HUDEP-2 (cell line): ENCODE results near the gene CBFA2T2.
"Not testable (repeated sequence)": the region's sequence is repeated elsewhere in the genome, so short reads cannot be mapped to it uniquely, and the experiment has no call there.

Source experiments
- DNase-seq, 76 experiments: peaks; one replicate each; lab custom pipeline; 2025; ENCODE audit not compliant: unreplicated experiment in 76 of 76; lab: John Stamatoyannopoulos, UW

The CBFA2T2 gene

DNA sequence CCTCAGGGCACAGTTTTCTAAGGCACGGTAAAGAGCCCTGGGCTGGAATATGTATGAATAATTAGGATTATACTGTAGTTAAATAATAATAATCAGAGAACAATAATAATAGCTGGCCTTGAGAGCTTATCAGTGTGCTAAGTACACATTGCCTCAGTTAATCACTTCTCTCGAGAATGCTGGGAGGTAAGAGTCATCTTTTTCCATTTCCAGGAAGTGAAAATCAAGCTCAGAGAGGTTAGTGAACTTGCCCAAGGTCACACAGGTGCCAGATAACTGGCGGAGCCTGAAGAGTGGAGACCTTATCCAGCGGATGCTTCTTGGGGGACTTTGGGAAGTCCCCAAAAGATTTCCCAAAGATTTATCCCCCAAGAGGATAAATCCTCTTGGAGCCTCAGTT is 19.4 kb upstream of the CBFA2T2 start:
- DNase-seq = no peak

DNA sequence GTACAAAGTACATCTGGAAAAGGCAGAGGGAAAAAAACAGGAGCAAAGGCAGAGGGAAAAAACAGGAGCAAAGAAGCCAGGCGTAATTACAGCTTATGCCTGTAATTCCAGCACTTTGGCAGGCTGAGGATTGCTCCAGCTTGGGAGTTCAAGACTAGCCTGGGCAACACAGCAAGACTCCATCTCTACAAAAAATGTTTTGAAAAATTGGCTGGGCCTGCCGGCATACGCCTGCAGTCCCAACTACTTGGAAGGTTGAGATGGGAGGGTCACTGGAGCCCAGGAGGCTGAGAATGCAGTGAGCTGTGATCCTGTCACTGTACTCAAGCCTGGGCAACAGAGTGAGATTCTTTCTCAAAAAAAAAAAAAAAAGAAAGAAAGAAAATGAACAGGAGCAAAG is 19.0 kb upstream of the CBFA2T2 start:
- DNase-seq = no peak

DNA sequence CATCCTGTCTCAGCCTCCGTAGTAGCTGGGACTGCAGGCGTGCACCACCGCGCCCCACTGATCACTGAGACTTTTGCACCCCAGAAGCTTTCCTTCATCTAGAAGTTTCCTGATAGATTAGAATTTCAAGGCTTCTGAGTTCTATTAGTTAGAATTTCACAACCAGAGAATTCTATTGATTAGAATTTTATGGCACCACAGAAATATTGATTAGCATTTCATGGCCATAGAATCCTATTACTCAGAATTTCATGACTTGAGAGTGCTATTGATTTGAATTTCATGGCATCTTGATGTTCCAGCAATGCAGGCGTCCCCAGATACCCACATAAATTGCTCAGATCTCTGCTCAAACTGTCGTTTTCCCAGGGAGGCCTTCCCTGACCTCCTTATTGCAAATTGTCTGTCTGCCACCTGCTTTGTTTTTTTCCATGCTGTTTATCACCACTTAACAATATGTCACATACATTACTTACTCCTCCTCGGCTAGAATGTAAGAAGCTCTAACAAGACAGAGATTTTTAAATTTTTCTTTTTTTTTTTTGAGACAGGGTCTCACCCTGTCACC is 16.9 kb upstream of the CBFA2T2 start:
- DNase-seq = no peak

DNA sequence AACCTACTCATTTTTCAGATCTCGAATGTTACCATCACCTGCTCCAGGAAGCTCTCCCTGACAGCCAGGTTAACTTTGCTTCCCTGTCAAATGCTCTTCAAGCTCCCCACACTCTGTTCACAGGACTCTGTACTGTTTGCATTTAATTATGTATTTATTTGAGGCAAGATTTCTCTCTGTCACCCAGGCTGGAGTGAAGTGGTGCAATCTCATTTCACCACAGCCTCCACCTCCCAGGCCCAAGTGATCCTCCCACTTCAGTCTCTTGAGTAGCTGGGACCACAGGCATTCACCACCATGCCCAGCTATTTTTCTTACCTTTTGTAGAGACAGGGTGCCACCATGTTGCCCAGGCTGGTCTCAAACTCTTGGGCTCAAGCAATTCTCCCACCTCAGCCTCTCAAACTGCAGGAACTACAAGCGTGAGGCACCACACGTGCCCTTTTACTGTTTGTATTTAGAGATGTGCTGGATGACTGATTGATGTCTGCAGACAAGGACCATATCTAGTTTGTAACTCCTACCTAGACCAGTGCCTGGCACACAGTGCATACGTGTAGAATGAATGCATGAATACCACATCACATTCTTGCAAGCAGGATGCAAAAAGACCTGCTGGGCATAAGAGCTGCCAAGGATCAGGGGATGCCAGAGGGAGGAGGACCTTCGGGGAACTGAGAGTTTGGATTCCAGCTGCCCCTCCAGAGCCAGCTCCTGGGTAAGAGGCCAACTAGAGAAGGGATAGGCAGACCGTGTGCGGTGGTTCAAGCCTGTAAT is 15.6 kb upstream of the CBFA2T2 start:
- DNase-seq = no peak

DNA sequence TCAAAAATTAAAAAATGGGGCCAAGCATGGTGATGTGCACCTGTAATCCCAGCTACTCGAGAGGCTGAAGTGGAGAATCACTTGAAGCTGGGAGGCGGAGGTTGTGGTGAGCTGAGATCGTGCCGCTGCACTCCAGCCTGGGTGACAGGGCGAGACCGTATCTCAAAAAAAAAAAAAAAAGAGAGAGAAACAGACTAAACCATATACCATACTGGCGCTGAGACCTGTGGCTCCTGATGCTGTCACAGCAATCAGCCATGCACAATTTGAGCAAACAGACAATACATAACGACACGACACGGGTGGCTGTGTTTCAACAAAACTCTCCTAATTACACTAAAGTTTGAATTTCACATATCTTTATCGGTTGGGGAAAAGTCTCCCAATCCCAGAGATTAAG is 14.9 kb upstream of the CBFA2T2 start:
- no peak for DNase-seq

DNA sequence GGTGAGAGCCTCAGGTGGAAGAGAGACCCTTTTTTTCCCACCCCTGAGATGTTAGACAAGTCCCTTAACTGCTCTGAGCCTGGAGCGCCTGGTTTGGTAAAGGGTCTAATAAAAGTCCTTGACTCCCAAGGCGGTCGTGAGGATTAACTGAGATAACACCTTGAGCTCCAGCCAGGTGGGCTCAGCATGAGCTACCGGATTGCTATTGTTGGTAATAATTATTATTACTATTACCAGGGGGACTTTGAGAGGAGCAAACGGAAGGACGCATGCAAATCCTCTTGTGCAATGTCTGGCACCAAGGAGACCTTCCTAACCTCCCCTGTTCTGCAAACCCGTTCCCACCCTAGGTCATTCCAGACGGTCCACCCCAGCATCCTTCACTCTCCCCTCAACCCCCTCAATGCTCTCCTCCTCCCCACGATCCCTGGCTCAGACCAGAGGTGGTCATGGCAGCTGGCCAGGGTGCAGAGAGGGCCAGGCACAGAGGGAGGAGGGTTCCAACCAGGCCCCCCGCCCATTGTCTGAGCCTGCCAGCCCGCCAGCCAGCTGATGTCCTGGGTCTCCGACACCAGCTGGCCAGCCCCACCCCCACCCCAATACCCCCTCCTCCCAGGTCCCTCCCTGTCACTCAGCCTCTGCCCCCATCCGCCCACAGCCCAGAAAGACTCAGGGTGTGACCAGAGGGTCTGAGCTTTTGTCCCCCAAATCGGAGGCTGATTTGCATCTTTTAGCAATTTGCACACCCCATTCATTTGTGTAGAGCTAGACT is 14.3 kb upstream of the CBFA2T2 start:
- no peak for DNase-seq

DNA sequence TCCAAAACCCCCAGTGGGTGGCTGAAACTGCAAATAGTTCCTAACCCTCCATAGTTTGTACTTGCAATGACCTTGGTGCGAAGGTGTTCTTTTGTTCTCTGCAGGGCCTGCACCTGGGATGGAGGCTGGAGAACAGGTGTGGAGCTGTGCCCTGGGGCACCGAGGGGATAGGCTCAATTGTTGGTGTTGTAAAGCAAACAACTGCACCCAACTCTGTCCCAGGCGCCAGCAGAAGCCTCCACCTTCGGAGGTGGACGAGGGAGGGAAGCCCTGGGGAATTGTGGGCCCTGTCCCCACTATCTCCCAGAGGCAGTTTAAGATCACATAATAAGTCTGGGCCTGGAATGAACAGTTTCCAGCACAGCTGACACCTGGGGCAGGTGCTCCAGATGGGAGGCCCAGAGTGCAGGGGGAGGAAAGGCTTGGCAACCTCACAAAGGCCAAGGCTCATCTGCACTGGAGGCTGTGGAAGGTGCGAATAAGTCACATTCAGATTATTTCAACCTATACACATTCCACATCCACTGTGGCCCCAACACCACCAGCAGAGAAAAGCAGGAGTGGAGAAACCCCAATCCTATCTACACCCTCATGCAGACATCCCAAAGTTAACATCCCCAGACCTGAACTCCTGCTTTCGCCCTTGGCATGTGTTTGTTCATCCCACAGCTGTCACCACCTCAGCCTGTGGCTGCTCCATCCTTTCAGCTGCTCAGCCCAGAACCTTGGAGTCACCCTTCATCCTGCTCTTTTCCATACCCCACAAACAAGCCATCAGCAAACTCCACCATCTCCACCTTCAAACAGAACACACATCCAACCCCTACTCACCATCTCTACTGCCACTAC is 12.3 kb upstream of the CBFA2T2 start:
- DNase-seq = no peak

DNA sequence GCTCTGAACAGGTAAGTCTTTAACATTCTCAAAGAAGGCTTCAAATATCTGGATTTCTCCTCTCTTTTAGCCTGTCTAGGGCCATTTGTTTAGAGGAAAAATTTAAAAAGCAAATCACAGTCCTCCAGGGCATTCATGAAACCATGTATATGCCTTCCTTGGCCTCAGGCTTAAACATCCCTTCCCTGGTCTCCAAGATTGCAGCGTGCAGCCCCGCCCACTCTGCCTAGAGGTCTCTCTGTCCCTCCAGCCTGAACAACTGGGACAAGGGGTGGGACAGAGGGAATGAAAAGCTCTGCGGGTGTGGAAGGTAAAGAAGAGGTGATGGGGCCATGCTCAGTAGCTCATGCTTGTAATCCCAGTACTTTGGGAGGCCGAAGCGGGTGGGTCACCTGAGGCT is 9.8 kb upstream of the CBFA2T2 start:
- no peak for DNase-seq

DNA sequence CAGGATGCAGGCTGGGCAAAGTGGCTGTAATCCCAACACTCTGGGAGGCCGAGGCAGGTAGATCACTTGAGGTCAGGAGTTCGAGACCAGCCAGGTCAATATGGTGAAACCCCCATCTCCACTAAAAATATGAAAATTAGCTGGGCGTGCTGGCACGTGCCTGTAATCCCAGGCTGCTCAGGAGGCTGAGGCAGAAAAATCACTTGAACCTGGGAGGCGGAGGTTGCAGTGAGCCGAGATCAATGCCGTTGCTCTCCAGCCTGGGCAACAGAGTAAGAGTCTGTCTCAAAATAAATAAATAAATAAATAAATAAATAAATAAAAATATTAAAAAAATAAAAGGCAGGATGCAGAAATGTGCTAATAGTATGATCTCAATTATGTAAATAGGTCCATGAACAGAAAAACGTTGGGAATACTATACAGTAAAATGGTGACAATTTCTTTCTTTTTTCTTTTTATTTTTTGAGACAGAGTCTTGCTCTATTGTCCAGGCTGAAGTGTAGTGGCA is 8.4 kb upstream of the CBFA2T2 start:
- DNase-seq = no peak

DNA sequence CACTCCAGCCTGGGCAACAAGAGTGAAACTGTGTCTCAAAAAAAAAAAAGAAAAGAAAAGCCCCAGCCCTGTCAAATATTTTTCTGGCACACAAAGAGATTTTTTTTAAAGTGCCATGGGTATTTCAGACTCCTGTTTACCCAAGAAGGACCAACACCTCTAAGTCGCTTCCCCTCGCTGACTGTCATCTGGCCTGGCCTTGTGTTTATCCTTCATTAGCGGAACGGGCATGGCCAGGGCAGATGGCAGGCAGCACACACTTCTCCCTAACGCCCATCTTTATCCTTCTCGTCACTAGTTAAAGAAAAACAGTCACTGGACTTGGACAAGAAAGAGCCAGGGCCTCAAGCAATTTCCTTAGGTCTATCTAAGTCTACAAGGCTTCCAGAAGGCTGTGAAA is 7.3 kb upstream of the CBFA2T2 start:
- DNase-seq = no peak

DNA sequence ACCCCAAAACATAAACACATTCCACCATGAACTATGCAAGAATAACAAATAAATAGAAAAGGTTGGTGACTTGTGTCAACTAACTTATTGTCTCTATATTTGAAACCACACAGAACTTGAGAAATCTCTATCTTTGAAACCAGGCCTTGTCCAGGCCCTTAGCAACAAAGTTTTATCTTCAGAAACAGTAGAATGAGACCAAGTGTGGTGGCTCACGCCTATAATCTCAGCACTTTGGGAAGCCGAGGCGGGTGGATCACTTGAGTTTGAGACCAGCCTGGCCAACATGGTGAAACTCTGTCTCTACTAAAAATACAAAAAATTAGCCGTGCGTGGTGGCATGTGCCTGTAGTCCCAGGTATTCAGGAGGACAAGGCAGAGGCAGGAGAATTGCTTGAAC is 6.7 kb upstream of the CBFA2T2 start:
- DNase-seq = peak in 8 of 76 experiments; percentile 1 to 17 (median 9)

DNA sequence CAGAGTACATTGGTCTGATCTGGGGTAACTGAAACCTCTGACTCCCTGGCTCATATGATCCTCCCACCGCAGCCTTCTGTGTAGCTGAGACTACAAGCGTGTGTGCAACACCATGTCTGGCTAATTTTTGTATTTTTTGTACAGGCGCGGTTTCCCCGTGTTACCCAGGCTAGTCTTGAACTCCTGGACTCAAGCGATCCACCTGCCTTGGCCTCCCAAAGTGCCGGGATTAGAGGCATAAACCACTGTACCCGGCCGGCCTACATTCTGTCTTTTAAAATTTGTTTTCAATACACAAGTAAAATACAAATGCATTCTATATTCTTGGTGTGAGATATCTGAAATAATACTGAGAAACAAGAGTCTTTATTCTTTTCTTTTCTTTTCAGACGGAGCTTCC is 1.7 kb upstream of the CBFA2T2 start:
- no peak for DNase-seq

DNA sequence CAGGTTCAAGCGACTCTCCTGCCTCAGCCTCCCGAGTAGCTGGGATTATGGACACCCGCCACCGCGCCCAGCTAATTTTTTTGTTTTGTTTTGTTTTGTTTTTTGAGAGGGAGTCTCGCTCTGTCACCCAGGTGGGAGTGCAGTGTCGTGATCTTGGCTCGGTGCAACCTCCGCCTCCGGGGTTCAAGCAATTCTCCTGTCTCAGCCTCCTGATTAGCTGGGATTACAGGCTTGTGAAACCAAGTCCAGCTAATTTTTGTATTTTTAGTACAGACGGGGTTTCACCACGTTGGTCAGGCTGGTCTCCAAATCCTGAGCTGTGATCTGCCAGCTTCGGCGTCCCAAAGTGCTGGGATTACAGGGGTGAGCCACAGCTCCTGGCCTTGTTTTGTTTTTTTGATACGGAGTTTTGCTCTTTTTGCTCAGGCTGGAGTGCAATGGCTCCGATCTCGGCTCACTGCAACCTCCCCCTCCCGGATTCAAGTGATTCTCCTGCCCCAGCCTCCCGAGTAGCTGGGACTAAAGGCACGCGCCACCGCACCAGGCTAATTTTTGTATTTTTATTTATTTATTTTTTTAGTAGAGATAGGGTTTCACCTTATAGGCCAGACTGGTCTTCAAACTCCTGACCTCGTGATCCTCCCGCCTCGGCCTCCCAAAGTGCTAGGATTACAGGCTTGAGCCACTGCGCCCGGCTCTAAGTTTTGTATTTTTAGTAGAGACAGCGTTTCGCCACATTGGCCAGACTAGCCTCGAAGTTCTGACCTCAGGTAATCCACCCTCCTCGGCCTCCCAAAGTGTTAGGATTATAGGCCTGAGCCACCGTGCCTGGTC is 1.0 kb upstream of the CBFA2T2 start:
- not testable (repeated sequence) for DNase-seq

DNA sequence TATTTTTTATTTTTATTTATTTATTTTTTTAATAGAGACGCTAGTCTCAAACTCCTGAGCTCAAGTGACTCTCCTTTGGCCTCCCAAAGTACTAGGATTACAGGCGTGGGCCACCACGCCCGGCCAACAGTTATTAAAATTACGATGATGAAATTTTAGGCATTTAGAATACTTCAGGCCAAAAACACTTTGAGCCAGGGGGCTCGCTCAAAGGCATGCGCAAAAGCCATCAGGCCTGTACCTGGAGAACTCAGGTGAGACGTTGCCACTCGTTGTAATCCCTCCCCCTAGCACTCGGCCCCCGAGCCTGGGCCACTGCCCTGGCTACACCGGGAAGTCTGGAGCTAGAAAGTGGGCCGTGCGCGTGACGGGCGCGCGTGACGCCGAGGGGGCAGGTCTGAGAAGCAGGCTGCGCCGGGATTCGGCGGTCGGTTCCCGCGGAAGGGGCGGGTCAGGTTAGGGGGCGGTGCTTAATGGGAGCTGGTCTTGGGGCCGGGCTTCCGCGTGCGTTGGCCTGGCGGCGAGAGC is 337 bp upstream of the CBFA2T2 start:
- DNase-seq = peak; percentile 22 to 100 (median 97)

DNA sequence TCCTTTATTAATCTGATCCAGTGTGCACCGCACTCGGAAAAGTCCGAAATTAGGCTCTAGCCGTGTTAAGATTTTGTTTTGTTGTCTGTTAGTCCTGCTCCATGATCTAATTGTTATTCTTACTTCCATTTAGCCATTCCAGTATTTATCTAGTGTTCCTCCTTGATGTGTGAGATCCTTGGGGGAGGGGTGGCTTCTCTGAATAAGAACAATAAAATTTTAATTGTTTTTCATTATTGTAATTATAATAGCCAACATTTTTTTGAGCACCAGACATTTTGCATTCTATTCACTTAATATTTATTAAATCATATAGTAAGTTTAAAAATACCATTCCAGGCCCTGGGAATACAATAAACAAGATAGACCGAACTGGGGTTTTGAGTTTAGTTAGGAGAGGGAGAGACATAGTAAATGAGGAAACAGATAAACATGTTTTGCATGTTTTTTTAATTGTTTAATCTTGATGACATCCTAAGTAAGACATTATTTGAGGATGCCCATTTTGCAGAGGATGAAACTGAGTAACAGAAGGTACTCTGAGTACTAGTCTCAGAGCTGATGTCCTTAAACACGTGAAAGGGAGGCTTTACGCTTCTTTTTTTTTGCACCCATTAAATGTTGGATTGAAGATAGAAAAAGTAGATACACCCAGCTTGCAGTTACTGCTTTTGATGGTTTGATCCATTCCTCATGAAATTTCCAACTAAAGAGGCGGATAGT is 1.2 kb downstream of the CBFA2T2 start:
- DNase-seq = no peak

DNA sequence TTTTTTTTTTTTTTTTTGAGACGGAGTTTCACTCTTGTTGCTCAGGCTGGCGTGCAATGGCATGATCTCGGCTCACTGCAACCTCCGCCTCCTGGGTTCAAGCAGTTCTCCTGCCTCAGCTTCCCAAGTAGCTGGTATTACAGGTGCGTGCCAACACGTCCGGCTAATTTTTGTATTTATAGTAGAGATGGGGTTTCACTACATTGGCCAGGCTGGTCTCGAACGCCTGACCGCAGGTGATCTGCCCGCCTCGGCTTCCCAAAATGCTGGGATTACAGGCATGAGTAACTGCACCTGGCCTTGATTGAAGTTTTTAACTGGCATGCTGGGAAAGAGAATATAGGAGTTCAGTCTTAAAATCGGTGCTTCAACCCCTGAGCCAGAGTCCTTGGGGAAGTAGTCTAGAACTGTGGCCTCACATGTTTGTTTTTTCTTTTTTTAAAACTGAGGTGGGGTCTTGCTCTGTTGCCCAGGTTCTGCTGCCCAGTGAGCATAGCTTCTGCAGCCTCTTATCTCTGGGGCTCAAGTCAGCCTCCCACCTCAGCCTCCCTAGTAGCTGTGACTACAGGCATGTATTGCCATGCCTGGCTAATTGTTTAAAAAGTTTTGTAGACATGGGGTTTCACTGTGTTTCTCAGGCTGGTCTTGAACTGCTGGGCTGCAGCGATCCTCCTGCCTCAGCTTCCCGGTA is 3.3 kb downstream of the CBFA2T2 start:
- DNase-seq = no peak

DNA sequence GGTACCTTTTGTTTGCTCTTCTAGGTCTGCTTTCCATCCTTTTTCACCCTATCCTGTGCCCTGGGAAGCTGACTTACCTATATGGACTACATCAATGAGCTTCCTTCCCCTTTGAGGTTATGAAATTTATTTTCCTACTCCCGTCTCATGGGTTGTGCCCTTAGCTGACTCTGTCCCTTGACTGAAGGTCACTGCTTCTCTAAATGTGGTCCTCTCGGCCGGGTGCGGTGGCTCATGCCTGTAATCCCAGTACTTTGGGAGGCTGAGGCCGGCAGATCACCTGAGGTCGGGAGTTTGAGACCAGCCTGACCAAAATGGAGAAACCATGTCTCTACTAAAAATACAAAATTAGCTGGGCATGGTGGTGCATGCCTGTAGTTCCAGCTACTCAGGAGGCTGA is 6.9 kb downstream of the CBFA2T2 start:
- DNase-seq = not testable (repeated sequence)

DNA sequence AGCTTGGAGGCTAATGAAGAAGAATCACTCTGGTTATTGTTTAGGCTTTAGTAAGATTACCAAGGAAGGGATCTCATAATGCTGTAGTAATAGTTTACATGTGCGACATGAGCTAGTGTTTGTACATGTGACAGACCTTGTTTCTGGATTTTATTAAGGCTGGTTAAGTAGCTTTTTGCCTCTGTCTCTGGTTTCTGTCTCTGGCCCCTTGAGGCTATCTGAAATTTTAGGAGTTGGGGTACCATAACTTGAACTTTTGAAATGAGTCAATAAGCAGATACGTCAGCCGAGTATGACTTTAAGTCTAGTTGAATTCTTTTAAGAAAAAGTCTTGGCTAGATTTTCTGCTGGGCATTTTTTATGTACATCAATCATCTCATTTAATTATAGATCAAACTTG is 9.5 kb downstream of the CBFA2T2 start:
- DNase-seq = no peak
